Measurements from ENCODE around the gene NTNG1.

GRCh38 chr1:107298526-107298925 lies 157.7 kb downstream of the NTNG1 start:
- TF ChIP-seq CTCF (IDR thresholded peaks at IDR 0.05) (no peak), POLR2A (IDR thresholded peaks at IDR 0.05) (no peak)
